Ecto neural progenitor cell (in vitro differentiated cells): ENCODE results near the gene NEURL1.
"Not testable (repeated sequence)": the region's sequence is repeated elsewhere in the genome, so short reads cannot be mapped to it uniquely, and the experiment has no call there.

Experiments used
- DNase-seq: peaks from one replicate; pipeline ENCODE4 v3.0.0-alpha.2; 2018; ENCODE audit warnings: low spot score

The NEURL1 gene

GRCh38 chr10:103585011-103585405 lies 91.5 kb downstream of the NEURL1 start:
- DNase-seq = no peak

GRCh38 chr10:103587073-103587472 lies 93.6 kb downstream of the NEURL1 start:
- no peak for DNase-seq

GRCh38 chr10:103589074-103589630 lies 95.6 kb downstream of the NEURL1 start:
- no peak for DNase-seq

- no peak for DNase-seq
Measured at GRCh38 chr10:103590060-103590459, 96.6 kb downstream of the NEURL1 start.

GRCh38 chr10:103590744-103591291 lies 97.3 kb downstream of the NEURL1 start:
- DNase-seq = no peak

GRCh38 chr10:103592186-103593021 lies 98.9 kb downstream of the NEURL1 start:
- peak; percentile 78 for DNase-seq

- no peak for DNase-seq
Measured at GRCh38 chr10:103593022-103593570, 99.6 kb downstream of the NEURL1 start.

- no peak for DNase-seq
Measured at GRCh38 chr10:103595933-103596726, 102.6 kb downstream of the NEURL1 start.

GRCh38 chr10:103597003-103597402 lies 103.5 kb downstream of the NEURL1 start:
- no peak for DNase-seq

- DNase-seq = peak; percentile 77
Measured at GRCh38 chr10:103598654-103599115, 105.2 kb downstream of the NEURL1 start.

- DNase-seq = no peak
Measured at GRCh38 chr10:103599211-103599610, 105.7 kb downstream of the NEURL1 start.

- no peak for DNase-seq
Measured at GRCh38 chr10:103599907-103600306, 106.4 kb downstream of the NEURL1 start.

- DNase-seq = no peak
Measured at GRCh38 chr10:103600325-103600724, 106.8 kb downstream of the NEURL1 start.

- DNase-seq = no peak
Measured at GRCh38 chr10:103600956-103601569, 107.6 kb downstream of the NEURL1 start.

- no peak for DNase-seq
Measured at GRCh38 chr10:103602028-103602851, 108.7 kb downstream of the NEURL1 start.

GRCh38 chr10:103602852-103603155 lies 109.3 kb downstream of the NEURL1 start:
- DNase-seq = no peak

GRCh38 chr10:103603382-103603781 lies 109.9 kb downstream of the NEURL1 start:
- DNase-seq = no peak

GRCh38 chr10:103605359-103606096 lies 112.0 kb downstream of the NEURL1 start:
- no peak for DNase-seq

- not testable (repeated sequence) for DNase-seq
Measured at GRCh38 chr10:103606097-103606438, 112.6 kb downstream of the NEURL1 start.

GRCh38 chr10:103607051-103607450 lies 113.5 kb downstream of the NEURL1 start:
- not testable (repeated sequence) for DNase-seq
